WTC11 (cell line): ENCODE data around the gene THSD8. TPM values are rescaled to one million over a fixed set of nuclear protein-coding genes. Genes with fewer than 3 reads are reported as not detected.

Experiments
- ATAC-seq: fragments of 200-7000 bp; cut with Tn5 transposase; 2 replicates; pipeline ENCODE4 v1.10.0; 2021; ENCODE audit warnings: mild to moderate bottlenecking, moderate library complexity
- CTCF ChIA-PET: fragments of 300-600 bp; sonication (Branson Sonifier 250); formaldehyde crosslinking; loops from one replicate; lab custom pipeline; 2021; ENCODE audit warnings: antibody characterized with exemption; lab: Charles Lee
- POLR2A ChIA-PET: fragments of 350-600 bp; sonication (Branson Sonifier 250); formaldehyde crosslinking; loops from one replicate; lab custom pipeline; 2021; ENCODE audit warnings: antibody characterized with exemption; lab: Charles Lee
- DNase-seq: peaks from one replicate; pipeline ENCODE4 v3.0.0; 2021; ENCODE audit warnings: low spot score
- H3K27ac Mint-ChIP-seq: 2 replicates; pipeline ENCODE4 v1.8.0; 2021; ENCODE audit warnings: mixed read lengths
- H3K27me3 Mint-ChIP-seq: 2 replicates; pipeline ENCODE4 v1.8.0; 2021; ENCODE audit warnings: low read depth, mild to moderate bottlenecking, moderate library complexity, mixed read lengths
- H3K36me3 Mint-ChIP-seq: 2 replicates; pipeline ENCODE4 v1.8.0; 2021; ENCODE audit warnings: mixed read lengths
- H3K4me1 Mint-ChIP-seq: 2 replicates; pipeline ENCODE4 v1.8.0; 2022; ENCODE audit warnings: mixed read lengths
- H3K4me3 Mint-ChIP-seq: 2 replicates; pipeline ENCODE4 v1.8.0; 2021; ENCODE audit warnings: mild to moderate bottlenecking, moderate library complexity, mixed read lengths
- H3K9me3 Mint-ChIP-seq: 2 replicates; pipeline ENCODE4 v1.8.0; 2021; ENCODE audit warnings: mixed read lengths
- AR ChIP-seq: fragments of 250-450 bp; sonication (Bioruptor Pico); IDR thresholded peaks from 2 replicates; pipeline ENCODE4 v1.9.0; 2021; ENCODE audit warnings: mild to moderate bottlenecking
- ATF1 ChIP-seq: sonication (generic); formaldehyde crosslinking; IDR thresholded peaks from 2 replicates; pipeline ENCODE4 v1.8.1; 2023; ENCODE audit warnings: mild to moderate bottlenecking, moderate library complexity, missing genetic modification reagents
- ATF3 ChIP-seq: sonication (generic); formaldehyde crosslinking; conservative IDR thresholded peaks from 2 replicates; pipeline ENCODE4 v1.8.1; 2022; ENCODE audit warnings: mild to moderate bottlenecking, missing genetic modification reagents
- CBFB ChIP-seq: sonication (generic); formaldehyde crosslinking; IDR thresholded peaks from 2 replicates; pipeline ENCODE4 v1.8.1; 2022; ENCODE audit warnings: mild to moderate bottlenecking, low read depth, missing genetic modification reagents
- CDX4 ChIP-seq: fragments of 250-450 bp; sonication (Bioruptor Pico); IDR thresholded peaks from 2 replicates; pipeline ENCODE4 v1.9.0; 2021; ENCODE audit warnings: moderate library complexity, mild to moderate bottlenecking, inconsistent platforms, borderline replicate concordance
- E2F1 ChIP-seq: sonication (generic); formaldehyde crosslinking; IDR thresholded peaks from 2 replicates; pipeline ENCODE4 v1.8.0; 2022; ENCODE audit warnings: mild to moderate bottlenecking, missing genetic modification reagents
- E2F5 ChIP-seq: sonication (generic); formaldehyde crosslinking; IDR thresholded peaks from 2 replicates; pipeline ENCODE4 v1.8.1; 2022; ENCODE audit warnings: mild to moderate bottlenecking, moderate library complexity, missing genetic modification reagents
- ELF4 ChIP-seq: sonication (generic); formaldehyde crosslinking; IDR thresholded peaks from 2 replicates; pipeline ENCODE4 v1.8.1; 2022; ENCODE audit warnings: low read depth, mild to moderate bottlenecking, moderate library complexity, missing genetic modification reagents
- GRHL2 ChIP-seq: fragments of 250-450 bp; sonication (Bioruptor Pico); IDR thresholded peaks from 2 replicates; pipeline ENCODE4 v1.8.0; 2022; ENCODE audit warnings: mild to moderate bottlenecking, moderate library complexity; ENCODE audit not compliant: insufficient replicate concordance, severe bottlenecking
- NR1H2 ChIP-seq: sonication (generic); formaldehyde crosslinking; IDR thresholded peaks from 2 replicates; pipeline ENCODE4 v1.9.0; 2021; ENCODE audit warnings: mild to moderate bottlenecking, moderate library complexity, missing genetic modification reagents
- PRRX2 ChIP-seq: fragments of 250-450 bp; sonication (Bioruptor Pico); IDR thresholded peaks from 2 replicates; pipeline ENCODE4 v1.8.0; 2021; ENCODE audit warnings: mild to moderate bottlenecking
- SP1 ChIP-seq: sonication (generic); formaldehyde crosslinking; conservative IDR thresholded peaks from 2 replicates; pipeline ENCODE4 v1.8.1; 2022; ENCODE audit warnings: missing genetic modification reagents
- TEAD1 ChIP-seq: sonication (generic); formaldehyde crosslinking; IDR thresholded peaks from 2 replicates; pipeline ENCODE4 v1.8.0; 2022; ENCODE audit warnings: mild to moderate bottlenecking, missing genetic modification reagents
- ZNF121 ChIP-seq: sonication (generic); formaldehyde crosslinking; IDR thresholded peaks from 2 replicates; pipeline ENCODE4 v1.8.0; 2023; ENCODE audit warnings: missing genetic modification reagents
- ZNF232 ChIP-seq: sonication (generic); formaldehyde crosslinking; IDR thresholded peaks from 2 replicates; pipeline ENCODE4 v1.8.0; 2022; ENCODE audit warnings: mild to moderate bottlenecking, missing genetic modification reagents
- ZNF281 ChIP-seq: sonication (generic); formaldehyde crosslinking; IDR thresholded peaks from 2 replicates; pipeline ENCODE4 v1.8.0; 2023; ENCODE audit warnings: mild to moderate bottlenecking, missing genetic modification reagents
- ZNF425 ChIP-seq: fragments of 250-450 bp; sonication (Bioruptor Pico); conservative IDR thresholded peaks from 2 replicates; pipeline ENCODE4 v1.9.0; 2021; ENCODE audit warnings: mild to moderate bottlenecking
- total RNA-seq: library from RNA; stranded (reverse); gene quantifications from 3 replicates; pipeline ENCODE4 v1.2.3, GENCODE V29; 2021

The THSD8 gene
- total RNA-seq, 1 experiment from 2014 or later = 30.1 TPM

- DNase-seq = no peak
Measured at GRCh38 chr19:12784871-12785430, 16.9 kb upstream of the THSD8 start.

GRCh38 chr19:12785431-12786031 is 16.3 kb upstream of the THSD8 start:
- Mint-ChIP-seq H3K27me3 (peaks cover 1% of the 10 kb centered on the region), H3K27ac (no peak overlapping the region), H3K4me1 (peaks cover 22% of the 10 kb centered on the region), H3K4me3 (no peak overlapping the region), H3K9me3 (no peaks in the 10 kb centered on the region), H3K36me3 (no peaks in the 10 kb centered on the region)
- TF ChIP-seq CBFB (CRISPR knock-in tag) (no peak), TEAD1 (CRISPR knock-in tag) (no peak)
- POLR2A ChIA-PET = no interaction called here
- no peak for DNase-seq
- no peak for ATAC-seq
- CTCF ChIA-PET = interaction anchor here (1.2 to 2.1 kb wide), 2 partner anchors 8 to 11 kb away, joined by 4 to 5 read pairs; no protein-coding TSS in a partner anchor

More at GRCh38 chr19:12784871-12785430, 16.9 kb upstream of the THSD8 start:
- TF ChIP-seq NR1H2 (no peak), ZNF121 (CRISPR knock-in tag) (no peak), CDX4 (CRISPR knock-in tag) (no peak), GRHL2 (no peak), PRRX2 (CRISPR knock-in tag) (no peak), ELF4 (CRISPR knock-in tag) (no peak), ATF1 (CRISPR knock-in tag) (no peak)
- Mint-ChIP-seq H3K9me3 (no peaks in the 10 kb centered on the region), H3K27me3 (no peaks in the 10 kb centered on the region; the same call in 1 of the 2 replicates), H3K4me1 (peaks cover 18% of the 10 kb centered on the region), H3K27ac (no peak overlapping the region), H3K4me3 (no peak overlapping the region), H3K36me3 (no peaks in the 10 kb centered on the region)
- ChIA-PET POLR2A (no interaction called here), CTCF (interaction anchor here (1.2 kb wide), 1 partner anchor 7 kb away, joined by 4 read pairs; no protein-coding TSS in a partner anchor)
- no peak for ATAC-seq

- no peak for ATAC-seq
- H3K4me3 Mint-ChIP-seq = no peak overlapping the region
- CTCF ChIA-PET = interaction anchor here (1.0 to 3.4 kb wide), 4 partner anchors 9 to 63 kb away, joined by 3 to 29 read pairs (median 4); no protein-coding TSS in a partner anchor
- TF ChIP-seq E2F5 (CRISPR knock-in tag) (no peak), SP1 (CRISPR knock-in tag) (no peak), AR (CRISPR knock-in tag) (no peak), E2F1 (CRISPR knock-in tag) (no peak), ATF3 (CRISPR knock-in tag) (no peak), ZNF232 (CRISPR knock-in tag) (no peak), ZNF425 (CRISPR knock-in tag) (no peak), ZNF281 (no peak)
Measured at GRCh38 chr19:12786141-12786870, 15.6 kb upstream of the THSD8 start.

More at GRCh38 chr19:12786141-12786870, 15.6 kb upstream of the THSD8 start:
- peaks cover 27% of the 10 kb centered on the region for H3K4me1 Mint-ChIP-seq
- no peak for DNase-seq
- H3K27me3 Mint-ChIP-seq = peaks cover 8% of the 10 kb centered on the region
- H3K9me3 Mint-ChIP-seq = no peaks in the 10 kb centered on the region
- no peaks in the 10 kb centered on the region for H3K36me3 Mint-ChIP-seq
- no peak overlapping the region for H3K27ac Mint-ChIP-seq
- POLR2A ChIA-PET = no interaction called here
